ENCODE data around the gene COL4A2. TPM values are rescaled to one million over a fixed set of nuclear protein-coding genes. Genes with fewer than 3 reads are reported as not detected.

The COL4A2 gene
- total RNA-seq, 1 experiment from 2014 or later, result 1.6 TPM

GRCh38 chr13:110505594-110505993 lies 198.5 kb downstream of the COL4A2 start:
- no peak overlapping the region for H3K4me2 ChIP-seq (ENCODE audit: low read length)
- ChIA-PET CTCF (no interaction called here), RAD21 (ENCODE audit: low non-redundant PET in 1 of 2, low total read pairs in 2 of 2, uncharacterized antibody in 2 of 2, unreplicated experiment in 2 of 2) (no interaction called here), POLR2A (no interaction called here)
- H2AFZ ChIP-seq (ENCODE audit: low read depth, low read length, poor library complexity, severe bottlenecking), result no peak overlapping the region
- H3K27me3 ChIP-seq (ENCODE audit: insufficient read depth, low read length), result no peaks in the 10 kb centered on the region
- no peaks in the 10 kb centered on the region for H3K9me3 ChIP-seq (ENCODE audit: control insufficient read depth in 1 of 2, insufficient read depth in 1 of 2, low read depth in 1 of 2, low read length in 2 of 2)
- no peaks in the 10 kb centered on the region for H3K79me2 ChIP-seq (ENCODE audit: insufficient read depth, low read length)
- H3K36me3 ChIP-seq (ENCODE audit: control insufficient read depth in 1 of 2, insufficient read depth in 2 of 2, low read length in 2 of 2), result no peaks in the 10 kb centered on the region
- H3K4me3 ChIP-seq (replicated peaks in 1 of 2; ENCODE audit: low read depth in 1 of 2, low read length in 2 of 2), result no peak overlapping the region
- no peak for TF ChIP-seq EZH2phosphoT487 (IDR thresholded peaks at IDR 0.05; ENCODE audit: borderline replicate concordance)
- TF ChIP-seq FOSL1 (IDR thresholded peaks at IDR 0.05; ENCODE audit: low read depth), result no peak
- TF ChIP-seq POLR2A (IDR thresholded peaks at IDR 0.05; ENCODE audit: borderline replicate concordance, extremely low read depth, insufficient read depth, insufficient read length), result no peak
- H3K4me1 ChIP-seq (ENCODE audit: control insufficient read depth in 1 of 2, insufficient read depth in 2 of 2, low read length in 2 of 2), result peaks cover 11 to 27% of the 10 kb centered on the region in 2 experiments
- no peaks in the 10 kb centered on the region for H4K20me1 ChIP-seq (ENCODE audit: insufficient read depth)
- BruUV-seq (replicated peaks), result no TSS peak
- no peak overlapping the region for H3K27ac ChIP-seq (ENCODE audit: low read depth, low read length)
- DNase-seq (ENCODE audit: low read depth, low spot score) (no peak), ATAC-seq (no peak)
- H3K9me2 ChIP-seq (ENCODE audit: insufficient read depth), result no peaks in the 10 kb centered on the region
- intact Hi-C loops (cut with micrococcal nuclease), result no loop called here
- H3K9ac ChIP-seq (ENCODE audit: low read length), result no peak overlapping the region

GRCh38 chr13:110506396-110506795 lies 199.3 kb downstream of the COL4A2 start:
- no peak overlapping the region for H3K27ac ChIP-seq (ENCODE audit: low read depth, low read length)
- peaks cover 11 to 27% of the 10 kb centered on the region in 2 experiments for H3K4me1 ChIP-seq (ENCODE audit: control insufficient read depth in 1 of 2, insufficient read depth in 2 of 2, low read length in 2 of 2)
- H3K9ac ChIP-seq (ENCODE audit: low read length), result no peak overlapping the region
- ChIA-PET POLR2A (no interaction called here), CTCF (no interaction called here), RAD21 (ENCODE audit: low non-redundant PET in 1 of 2, low total read pairs in 2 of 2, uncharacterized antibody in 2 of 2, unreplicated experiment in 2 of 2) (no interaction called here)
- H3K79me2 ChIP-seq (ENCODE audit: insufficient read depth, low read length), result no peaks in the 10 kb centered on the region
- ATAC-seq, result no peak
- DNase-seq (ENCODE audit: low read depth, low spot score), result no peak
- H2AFZ ChIP-seq (ENCODE audit: low read depth, low read length, poor library complexity, severe bottlenecking), result no peak overlapping the region
- no peak overlapping the region for H3K4me3 ChIP-seq (replicated peaks in 1 of 2; ENCODE audit: low read depth in 1 of 2, low read length in 2 of 2)
- H3K9me3 ChIP-seq (ENCODE audit: control insufficient read depth in 1 of 2, insufficient read depth in 1 of 2, low read depth in 1 of 2, low read length in 2 of 2), result no peaks in the 10 kb centered on the region
- TF ChIP-seq REST (IDR thresholded peaks at IDR 0.05; ENCODE audit: low read depth), result no peak
- TF ChIP-seq EZH2 (IDR thresholded peaks at IDR 0.05), result no peak
- no peak for TF ChIP-seq ELF1 (IDR thresholded peaks at IDR 0.05; ENCODE audit: borderline replicate concordance, low read depth)
- TF ChIP-seq EGR1 (IDR thresholded peaks at IDR 0.05; ENCODE audit: low read depth), result no peak
- no peaks in the 10 kb centered on the region for H3K9me2 ChIP-seq (ENCODE audit: insufficient read depth)
- H3K4me2 ChIP-seq (ENCODE audit: low read length), result peak overlapping the region; percentile 61; the same call in 1 of the 2 replicates
- intact Hi-C loops (cut with micrococcal nuclease), result no loop called here
- no peaks in the 10 kb centered on the region for H3K36me3 ChIP-seq (ENCODE audit: control insufficient read depth in 1 of 2, insufficient read depth in 2 of 2, low read length in 2 of 2)
- BruUV-seq (replicated peaks), result no TSS peak
- H4K20me1 ChIP-seq (ENCODE audit: insufficient read depth), result no peaks in the 10 kb centered on the region
- no peaks in the 10 kb centered on the region for H3K27me3 ChIP-seq (ENCODE audit: insufficient read depth, low read length)
